Mesenchymal stem cell (in vitro differentiated cells and primary cell): ENCODE results near the gene CAST.

Source experiments
- DNase-seq: peaks from one replicate; pipeline ENCODE4 v3.0.0-alpha.2; 2013
- H2AFZ ChIP-seq: one replicate; pipeline ENCODE4 v1.6.1; 2013; ENCODE audit warnings: low read depth, mild to moderate bottlenecking, control low read depth, inconsistent platforms, low read length, moderate library complexity
- H2AK5ac ChIP-seq: 2 replicates; pipeline ENCODE4 v1.6.1; 2013; ENCODE audit warnings: low read length, moderate library complexity, mild to moderate bottlenecking, inconsistent platforms; ENCODE audit not compliant: severe bottlenecking
- H2BK120ac ChIP-seq: one replicate; pipeline ENCODE4 v1.6.1; 2013; ENCODE audit warnings: low read depth, mild to moderate bottlenecking, inconsistent platforms, low read length, moderate library complexity
- H2BK12ac ChIP-seq, 2 experiments: one replicate each; pipeline ENCODE4 v1.6.1; 2013; ENCODE audit warnings: inconsistent platforms in 2 of 2, low read length in 2 of 2, mild to moderate bottlenecking in 2 of 2, moderate library complexity in 2 of 2, control low read depth in 1 of 2
- H2BK15ac ChIP-seq: one replicate; pipeline ENCODE4 v1.6.1; 2013; ENCODE audit warnings: mild to moderate bottlenecking, low read depth, inconsistent platforms; ENCODE audit not compliant: poor library complexity, severe bottlenecking
- H2BK5ac ChIP-seq: 2 replicates; pipeline ENCODE4 v1.6.1; 2013; ENCODE audit warnings: low read depth, mild to moderate bottlenecking, low read length, control low read depth, inconsistent platforms; ENCODE audit not compliant: poor library complexity, severe bottlenecking
- H3K14ac ChIP-seq, 2 experiments: one replicate each; pipeline ENCODE4 v1.6.1; 2013; ENCODE audit warnings: inconsistent platforms in 2 of 2, low read length in 2 of 2, control low read depth in 1 of 2, mild to moderate bottlenecking in 1 of 2, moderate library complexity in 1 of 2
- H3K18ac ChIP-seq, 2 experiments: one replicate each; pipeline ENCODE4 v1.6.1; 2013; ENCODE audit warnings: inconsistent platforms in 2 of 2, low read length in 2 of 2, control low read depth in 1 of 2, low read depth in 1 of 2, mild to moderate bottlenecking in 1 of 2
- H3K23ac ChIP-seq, 2 experiments: one replicate each; pipeline ENCODE4 v1.6.1; 2013; ENCODE audit warnings: inconsistent platforms in 2 of 2, low read length in 2 of 2, mild to moderate bottlenecking in 2 of 2, moderate library complexity in 2 of 2, control low read depth in 1 of 2
- H3K27ac ChIP-seq: 2 replicates; pipeline ENCODE4 v1.5.1; 2013; ENCODE audit warnings: mild to moderate bottlenecking, moderate library complexity, low read length, control low read depth, inconsistent platforms; ENCODE audit not compliant: poor library complexity, severe bottlenecking
- H3K27me3 ChIP-seq, 2 experiments: 2 replicates each; pipeline versions ENCODE4 v1.6.1 to v1.7.0; 2013; ENCODE audit warnings: low read length in 2 of 2, mild to moderate bottlenecking in 2 of 2, moderate library complexity in 2 of 2, control low read depth in 1 of 2, inconsistent platforms in 1 of 2; ENCODE audit not compliant: control insufficient read depth in 1 of 2, insufficient read depth in 1 of 2
- H3K36me3 ChIP-seq, 2 experiments: 2 replicates each; pipeline versions ENCODE4 v1.6.1 to v1.7.0; 2013; ENCODE audit warnings: low read length in 2 of 2, control low read depth in 1 of 2, inconsistent platforms in 1 of 2, low read depth in 1 of 2, mild to moderate bottlenecking in 1 of 2; ENCODE audit not compliant: insufficient read depth in 2 of 2, control insufficient read depth in 1 of 2
- H3K4ac ChIP-seq, 2 experiments: one replicate each; pipeline ENCODE4 v1.6.1; 2013; ENCODE audit warnings: inconsistent platforms in 2 of 2, low read length in 2 of 2, mild to moderate bottlenecking in 2 of 2, moderate library complexity in 2 of 2, control low read depth in 1 of 2, low read depth in 1 of 2
- H3K4me1 ChIP-seq: 2 replicates; pipeline ENCODE4 v1.6.1; 2013; ENCODE audit warnings: low read depth, low read length, control low read depth; ENCODE audit not compliant: control insufficient read depth, insufficient read depth
- H3K4me2 ChIP-seq: 2 replicates; pipeline ENCODE4 v1.6.1; 2013; ENCODE audit warnings: low read length, mild to moderate bottlenecking, inconsistent platforms; ENCODE audit not compliant: poor library complexity, severe bottlenecking
- H3K4me3 ChIP-seq, 2 experiments: 2 replicates each; pipeline versions ENCODE4 v1.5.1 to v1.7.0; 2013; ENCODE audit warnings: low read length in 2 of 2, mild to moderate bottlenecking in 2 of 2, control low read depth in 1 of 2, low read depth in 1 of 2; ENCODE audit not compliant: insufficient read depth in 1 of 2
- H3K79me1 ChIP-seq: replicated peaks from 2 replicates; pipeline ENCODE4 v1.6.1; 2013; ENCODE audit warnings: mild to moderate bottlenecking, control low read depth, low read length, inconsistent platforms; ENCODE audit not compliant: poor library complexity, severe bottlenecking
- H3K9ac ChIP-seq: 2 replicates; pipeline ENCODE4 v1.7.0; 2013; ENCODE audit warnings: mild to moderate bottlenecking, low read length, moderate library complexity
- H3K9me3 ChIP-seq: 2 replicates; pipeline ENCODE4 v1.7.0; 2013; ENCODE audit warnings: mild to moderate bottlenecking, low read length; ENCODE audit not compliant: control insufficient read depth
- H4K8ac ChIP-seq: one replicate; pipeline ENCODE4 v1.6.1; 2013; ENCODE audit warnings: inconsistent platforms, mild to moderate bottlenecking, low read length, moderate library complexity
- H4K91ac ChIP-seq: one replicate; pipeline ENCODE4 v1.6.1; 2013; ENCODE audit warnings: mild to moderate bottlenecking, low read length, inconsistent platforms
- WGBS: methylation state at CpG from one replicate; pipeline ENCODE4 v1.1.7; 2013; ENCODE audit warnings: mixed read lengths; 5-methylcytosine and 5-hydroxymethylcytosine counted together

Gene CAST

GRCh38 chr5:96809921-96810320 is 147.7 kb downstream of the CAST start:
- no peak overlapping the region for H3K9ac ChIP-seq
- H4K91ac ChIP-seq: no peak overlapping the region
- no peak overlapping the region for H2BK12ac ChIP-seq
- no peaks in the 10 kb centered on the region for H3K36me3 ChIP-seq
- no peak overlapping the region for H2BK15ac ChIP-seq
- H3K27me3 ChIP-seq: no peaks in the 10 kb centered on the region
- H2AK5ac ChIP-seq: no peak overlapping the region
- DNase-seq: no peak
- no peak overlapping the region for H3K14ac ChIP-seq
- H3K4me3 ChIP-seq: no peak overlapping the region
- H3K27ac ChIP-seq: no peak overlapping the region
- H3K4ac ChIP-seq: no peak overlapping the region
- peaks cover 8% of the 10 kb centered on the region for H3K79me1 ChIP-seq
- H3K4me2 ChIP-seq: no peak overlapping the region
- no peak overlapping the region for H2BK120ac ChIP-seq
- H2AFZ ChIP-seq: no peak overlapping the region
- H3K9me3 ChIP-seq: no peaks in the 10 kb centered on the region
- no peak overlapping the region for H2BK5ac ChIP-seq
- H4K8ac ChIP-seq: no peak overlapping the region
- no peak overlapping the region for H3K23ac ChIP-seq
- 98% methylated on average over 9 of the region's 9 CpGs for WGBS
- H3K18ac ChIP-seq: no peak overlapping the region
- H3K4me1 ChIP-seq: no peaks in the 10 kb centered on the region

- H3K9me3 ChIP-seq: no peaks in the 10 kb centered on the region
- no peaks in the 10 kb centered on the region for H3K79me1 ChIP-seq
- H3K36me3 ChIP-seq: no peaks in the 10 kb centered on the region
- H3K27me3 ChIP-seq: no peaks in the 10 kb centered on the region
- H3K4me2 ChIP-seq: no peak overlapping the region
- H3K4me1 ChIP-seq: peaks cover 3% of the 10 kb centered on the region
- no peak overlapping the region for H2BK15ac ChIP-seq
- H2BK120ac ChIP-seq: no peak overlapping the region
- DNase-seq: no peak
- H2AK5ac ChIP-seq: no peak overlapping the region
- H2AFZ ChIP-seq: no peak overlapping the region
- no peak overlapping the region for H3K18ac ChIP-seq
- no peak overlapping the region for H2BK5ac ChIP-seq
- no peak overlapping the region for H4K8ac ChIP-seq
- no peak overlapping the region for H3K27ac ChIP-seq
- H3K4ac ChIP-seq: no peak overlapping the region
- H4K91ac ChIP-seq: no peak overlapping the region
- no peak overlapping the region for H3K23ac ChIP-seq
- no peak overlapping the region for H3K14ac ChIP-seq
- no peak overlapping the region for H3K4me3 ChIP-seq
- H2BK12ac ChIP-seq: no peak overlapping the region
- no peak overlapping the region for H3K9ac ChIP-seq
Measured at GRCh38 chr5:96812851-96813250, 150.7 kb downstream of the CAST start.

GRCh38 chr5:96814041-96814440 is 151.9 kb downstream of the CAST start:
- DNase-seq: no peak
- Histone ChIP-seq H4K91ac (no peak overlapping the region), H3K14ac (no peak overlapping the region), H3K9me3 (no peaks in the 10 kb centered on the region), H3K4ac (no peak overlapping the region), H3K18ac (no peak overlapping the region), H2AFZ (no peak overlapping the region), H3K4me3 (no peak overlapping the region), H2BK12ac (no peak overlapping the region), H3K4me1 (peaks cover 3% of the 10 kb centered on the region), H2BK15ac (no peak overlapping the region), H2AK5ac (no peak overlapping the region), H3K27ac (no peak overlapping the region), H3K4me2 (no peak overlapping the region), H3K27me3 (no peaks in the 10 kb centered on the region), H3K9ac (no peak overlapping the region), H3K79me1 (no peaks in the 10 kb centered on the region), H3K36me3 (no peaks in the 10 kb centered on the region), H3K23ac (no peak overlapping the region), H2BK120ac (no peak overlapping the region), H4K8ac (no peak overlapping the region), H2BK5ac (no peak overlapping the region)
- 100% methylated on average over 2 of the region's 3 CpGs for WGBS

GRCh38 chr5:96816411-96816939 is 154.3 kb downstream of the CAST start:
- no peaks in the 10 kb centered on the region for H3K27me3 ChIP-seq
- H3K36me3 ChIP-seq: no peaks in the 10 kb centered on the region
- no peak overlapping the region for H3K4me2 ChIP-seq
- H3K18ac ChIP-seq: no peak overlapping the region
- H2BK120ac ChIP-seq: no peak overlapping the region
- H3K4me1 ChIP-seq: peaks cover 5% of the 10 kb centered on the region
- H2BK5ac ChIP-seq: no peak overlapping the region
- no peak overlapping the region for H3K4ac ChIP-seq
- H3K9me3 ChIP-seq: no peaks in the 10 kb centered on the region
- H3K79me1 ChIP-seq: no peaks in the 10 kb centered on the region
- no peak overlapping the region for H4K91ac ChIP-seq
- H3K4me3 ChIP-seq: no peak overlapping the region
- peak overlapping the region; percentile 20 for H4K8ac ChIP-seq
- no peak overlapping the region for H3K23ac ChIP-seq
- H2AFZ ChIP-seq: no peak overlapping the region
- H2BK15ac ChIP-seq: no peak overlapping the region
- no peak for DNase-seq
- H2BK12ac ChIP-seq: no peak overlapping the region
- no peak overlapping the region for H2AK5ac ChIP-seq
- WGBS: 71% methylated on average over 6 of the region's 6 CpGs
- H3K9ac ChIP-seq: no peak overlapping the region
- H3K14ac ChIP-seq: no peak overlapping the region
- H3K27ac ChIP-seq: no peak overlapping the region
